ENCODE measurements around the gene HVCN1.

GRCh38 chr12:110613771-110614684, 74.9 kb downstream of the HVCN1 start, which contains the start of gene TCTN1:
- TF ChIP-seq, protein P1, sequence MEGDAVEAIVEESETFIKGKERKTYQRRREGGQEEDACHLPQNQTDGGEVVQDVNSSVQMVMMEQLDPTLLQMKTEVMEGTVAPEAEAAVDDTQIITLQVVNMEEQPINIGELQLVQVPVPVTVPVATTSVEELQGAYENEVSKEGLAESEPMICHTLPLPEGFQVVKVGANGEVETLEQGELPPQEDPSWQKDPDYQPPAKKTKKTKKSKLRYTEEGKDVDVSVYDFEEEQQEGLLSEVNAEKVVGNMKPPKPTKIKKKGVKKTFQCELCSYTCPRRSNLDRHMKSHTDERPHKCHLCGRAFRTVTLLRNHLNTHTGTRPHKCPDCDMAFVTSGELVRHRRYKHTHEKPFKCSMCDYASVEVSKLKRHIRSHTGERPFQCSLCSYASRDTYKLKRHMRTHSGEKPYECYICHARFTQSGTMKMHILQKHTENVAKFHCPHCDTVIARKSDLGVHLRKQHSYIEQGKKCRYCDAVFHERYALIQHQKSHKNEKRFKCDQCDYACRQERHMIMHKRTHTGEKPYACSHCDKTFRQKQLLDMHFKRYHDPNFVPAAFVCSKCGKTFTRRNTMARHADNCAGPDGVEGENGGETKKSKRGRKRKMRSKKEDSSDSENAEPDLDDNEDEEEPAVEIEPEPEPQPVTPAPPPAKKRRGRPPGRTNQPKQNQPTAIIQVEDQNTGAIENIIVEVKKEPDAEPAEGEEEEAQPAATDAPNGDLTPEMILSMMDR (IDR thresholded peaks at IDR 0.05; ENCODE audit: control extremely low read depth in 1 of 3, insufficient read depth in 1 of 3, low read depth in 1 of 3, low read length in 3 of 3) = no peak
- no peak for TF ChIP-seq CHD1 (IDR thresholded peaks at IDR 0.05; ENCODE audit: low read depth, low read length)
- no peak for TF ChIP-seq ZNF274 (IDR thresholded peaks at IDR 0.05; ENCODE audit: borderline replicate concordance, extremely low read depth, low read length)

Data from H1 (cell line).